GM23338 (cell line): ENCODE data around the gene ZNF697. TPM values are rescaled to one million over a fixed set of nuclear protein-coding genes. Genes with fewer than 3 reads are reported as not detected.
A peak's percentile ranks its signal among the peaks of the same experiment; 100 is the strongest.

Source experiments
- ATAC-seq: fragments of 200-7000 bp; cut with Tn5 transposase; 3 replicates; pipeline ENCODE4 v1.9.1; 2020
- DNase-seq: peaks from one replicate; pipeline ENCODE4 v3.0.0-alpha.2; 2015; ENCODE audit warnings: low spot score
- H2AFZ ChIP-seq: fragments of 200-600 bp; sonication (generic); 2 replicates; pipeline ENCODE4 v1.8.0; 2016; ENCODE audit warnings: antibody characterized with exemption, mild to moderate bottlenecking, moderate library complexity
- H3F3A ChIP-seq: fragments of 200-600 bp; sonication (generic); replicated peaks from 2 replicates; pipeline ENCODE4 v1.8.0; 2017; ENCODE audit warnings: antibody characterized with exemption, mixed run types, low read depth
- H3K27ac ChIP-seq: fragments of 200-600 bp; sonication (generic); 2 replicates; pipeline ENCODE4 v1.6.1; 2016; ENCODE audit warnings: low read depth
- H3K27me3 ChIP-seq: fragments of 200-600 bp; sonication (generic); 2 replicates; pipeline ENCODE4 v1.8.0; 2016; ENCODE audit warnings: mild to moderate bottlenecking, mixed run types, moderate library complexity; ENCODE audit not compliant: insufficient read depth
- H3K36me3 ChIP-seq: fragments of 200-600 bp; sonication (generic); 2 replicates; pipeline ENCODE4 v1.8.0; 2016; ENCODE audit warnings: mild to moderate bottlenecking; ENCODE audit not compliant: insufficient read depth
- H3K4me1 ChIP-seq: fragments of 200-600 bp; sonication (generic); 2 replicates; pipeline ENCODE4 v1.8.0; 2016; ENCODE audit warnings: mild to moderate bottlenecking, moderate library complexity; ENCODE audit not compliant: insufficient read depth
- H3K4me2 ChIP-seq: fragments of 200-600 bp; sonication (generic); 2 replicates; pipeline ENCODE4 v1.7.1; 2017; ENCODE audit warnings: mixed run types
- H3K4me3 ChIP-seq: fragments of 200-600 bp; sonication (generic); 2 replicates; pipeline ENCODE4 v1.6.1; 2016; ENCODE audit warnings: mixed run types
- H3K79me2 ChIP-seq: fragments of 200-600 bp; sonication (generic); replicated peaks from 2 replicates; pipeline ENCODE4 v1.8.0; 2017; ENCODE audit warnings: mild to moderate bottlenecking; ENCODE audit not compliant: insufficient read depth
- H3K9me2 ChIP-seq: fragments of 200-600 bp; sonication (generic); 2 replicates; pipeline ENCODE4 v1.8.0; 2017; ENCODE audit not compliant: insufficient read depth
- H4K20me1 ChIP-seq: fragments of 200-600 bp; sonication (generic); replicated peaks from 2 replicates; pipeline ENCODE4 v1.8.0; 2017; ENCODE audit warnings: mild to moderate bottlenecking; ENCODE audit not compliant: insufficient read depth
- H3K27ac Mint-ChIP-seq: 2 replicates; pipeline ENCODE4 v1.8.0; 2020; ENCODE audit warnings: inconsistent platforms, mild to moderate bottlenecking, moderate library complexity, mixed read lengths
- H3K27me3 Mint-ChIP-seq: 3 replicates; pipeline ENCODE4 v1.8.0; 2022; ENCODE audit warnings: low read depth, mild to moderate bottlenecking, moderate library complexity, mixed read lengths, inconsistent platforms; ENCODE audit not compliant: insufficient read depth, poor library complexity
- H3K36me3 Mint-ChIP-seq: 3 replicates; pipeline ENCODE4 v1.8.0; 2021; ENCODE audit warnings: low read depth, mild to moderate bottlenecking, inconsistent platforms, moderate library complexity, mixed read lengths
- H3K4me1 Mint-ChIP-seq: 3 replicates; pipeline ENCODE4 v1.8.0; 2020; ENCODE audit warnings: mild to moderate bottlenecking, inconsistent platforms, mixed read lengths
- H3K4me3 Mint-ChIP-seq: 3 replicates; pipeline ENCODE4 v1.8.0; 2021; ENCODE audit warnings: moderate library complexity, mild to moderate bottlenecking, inconsistent platforms, mixed read lengths
- H3K9me3 Mint-ChIP-seq: 3 replicates; pipeline ENCODE4 v1.8.0; 2020; ENCODE audit warnings: moderate library complexity, mild to moderate bottlenecking, inconsistent platforms, mixed read lengths
- CREB1 ChIP-seq: fragments of 250-450 bp; sonication (Bioruptor Pico); IDR thresholded peaks from 2 replicates; pipeline ENCODE4 v1.5.0; 2020; ENCODE audit warnings: low read depth, mild to moderate bottlenecking, moderate library complexity
- CTCF ChIP-seq, 2 experiments: fragments of 200-600 bp in 1 of 2; sonication (generic) in 1 of 2; conservative IDR thresholded peaks; 2 replicates each; pipeline versions ENCODE4 v1.5.1 to v1.6.1; 2016 to 2017; ENCODE audit warnings: antibody characterized with exemption in 2 of 2, low read depth in 2 of 2, mild to moderate bottlenecking in 2 of 2, moderate library complexity in 1 of 2
- POLR2AphosphoS5 ChIP-seq: IDR thresholded peaks from 2 replicates; pipeline ENCODE4 v1.6.1; 2016; ENCODE audit warnings: antibody characterized with exemption, low read depth
- REST ChIP-seq: IDR thresholded peaks from one replicate; pipeline ENCODE4 v1.6.1; 2018; ENCODE audit warnings: antibody characterized with exemption; ENCODE audit not compliant: unreplicated experiment
- STAT1 ChIP-seq: IDR thresholded peaks from one replicate; pipeline ENCODE4 v1.6.1; 2016; ENCODE audit warnings: antibody characterized with exemption; ENCODE audit not compliant: unreplicated experiment
- ZNF114 ChIP-seq: fragments of 250-450 bp; sonication (Bioruptor Pico); IDR thresholded peaks from 2 replicates; pipeline ENCODE4 v1.5.0; 2020; ENCODE audit warnings: mild to moderate bottlenecking, moderate library complexity
- polyA plus RNA-seq: library from polyadenylated mRNA; unstranded; fragments of >200 nt; fragmentation: Nextera tagmentation; extraction: Ambion mirVana; gene quantifications from 2 replicates; pipeline ENCODE4 v1.2.1, GENCODE V29; 2016
- total RNA-seq: library from RNA; depleted of rRNA; stranded (reverse); fragments of >200 nt; shearing (Covaris generic); gene quantifications from 2 replicates; pipeline ENCODE4 v1.2.3, GENCODE V29; 2014

The ZNF697 gene
- total and polyA plus RNA-seq, 2 experiments from 2014 or later: 5.4 to 32.0 TPM

DNA sequence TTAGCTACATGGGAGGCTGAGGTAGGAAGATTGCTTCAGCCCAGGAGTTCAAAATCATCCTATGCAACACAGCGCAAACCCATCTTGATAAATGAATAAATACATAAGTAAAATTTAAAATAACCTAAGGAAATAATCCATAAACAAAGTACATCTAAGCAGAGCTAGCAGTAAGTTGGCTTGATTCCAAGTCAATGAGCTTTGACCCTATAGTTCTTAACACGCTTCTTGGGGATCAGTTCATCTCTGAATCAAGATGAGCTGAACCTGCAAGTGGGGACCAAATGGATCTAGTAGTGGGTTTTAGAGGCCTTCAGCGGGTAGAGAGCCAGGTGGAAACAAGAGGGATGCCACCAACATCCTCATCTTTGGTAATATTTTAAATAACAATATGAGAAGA, 32.1 kb upstream of the ZNF697 start (continued):
- no peak for TF ChIP-seq CREB1

DNA sequence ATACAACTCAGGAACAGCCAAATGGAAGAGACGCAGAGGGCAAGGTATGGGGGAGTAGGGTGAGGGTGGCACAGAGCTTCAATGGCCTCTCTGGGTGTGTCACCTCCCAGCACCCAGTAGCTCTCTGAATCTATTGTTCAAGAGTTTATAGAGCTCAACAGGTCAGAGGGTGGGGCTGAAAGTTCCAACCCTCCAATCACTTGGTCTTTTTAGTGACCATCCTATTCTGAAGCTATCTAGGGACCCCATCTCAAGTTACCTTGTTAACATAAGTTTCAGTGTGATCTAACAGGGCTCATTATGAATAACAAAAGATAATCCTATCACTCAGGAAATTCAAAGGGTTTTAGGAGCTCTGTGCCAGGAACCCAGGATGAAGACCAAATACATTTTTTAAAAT, 31.2 kb upstream of the ZNF697 start:
- peak; percentile 33 for ATAC-seq
- no peak overlapping the region for H3K27ac ChIP-seq
- no peaks in the 10 kb centered on the region for H3F3A ChIP-seq
- H3K4me1 ChIP-seq: peaks cover 7% of the 10 kb centered on the region; the same call in 1 of the 2 replicates
- Mint-ChIP-seq H3K4me1 (peaks cover 28% of the 10 kb centered on the region), H3K36me3 (no peaks in the 10 kb centered on the region), H3K9me3 (no peaks in the 10 kb centered on the region), H3K27me3 (peaks cover 5% of the 10 kb centered on the region), H3K27ac (no peak overlapping the region), H3K4me3 (no peak overlapping the region)
- TF ChIP-seq REST (no peak), POLR2AphosphoS5 (0 out of 2 replicates have a peak, but pooled peaks have one; percentile 18), CTCF (conservative IDR thresholded peaks at IDR 0.05; ENCODE audit: low read depth in 2 of 2) (no peak), ZNF114 (CRISPR knock-in tag) (no peak)
- no peaks in the 10 kb centered on the region for H3K9me2 ChIP-seq
- H4K20me1 ChIP-seq: no peaks in the 10 kb centered on the region
- no peaks in the 10 kb centered on the region for H3K79me2 ChIP-seq
- H3K4me2 ChIP-seq: no peak overlapping the region
- H3K4me3 ChIP-seq: no peak overlapping the region
- no peak overlapping the region for H2AFZ ChIP-seq
- H3K36me3 ChIP-seq: no peaks in the 10 kb centered on the region
- H3K27me3 ChIP-seq: no peaks in the 10 kb centered on the region
- peak; percentile 72 for DNase-seq

GRCh38 chr1:119676571-119677206, 28.6 kb upstream of the ZNF697 start:
- H3K9me3 Mint-ChIP-seq: no peaks in the 10 kb centered on the region
- no peak for TF ChIP-seq STAT1
- no peak for TF ChIP-seq ZNF114 (CRISPR knock-in tag)
- TF ChIP-seq CTCF (conservative IDR thresholded peaks at IDR 0.05; ENCODE audit: low read depth in 2 of 2): peak; percentile 69 to 71
- H3K4me3 ChIP-seq: no peak overlapping the region

More at GRCh38 chr1:119676571-119677206, 28.6 kb upstream of the ZNF697 start:
- Histone ChIP-seq H3K79me2 (no peaks in the 10 kb centered on the region), H4K20me1 (no peaks in the 10 kb centered on the region), H3K27ac (no peak overlapping the region), H2AFZ (no peak overlapping the region), H3K4me1 (peaks cover 16% of the 10 kb centered on the region), H3K36me3 (no peaks in the 10 kb centered on the region), H3K4me2 (no peak overlapping the region), H3K27me3 (no peaks in the 10 kb centered on the region), H3F3A (no peaks in the 10 kb centered on the region), H3K9me2 (no peaks in the 10 kb centered on the region)
- DNase-seq (peak; percentile 56), ATAC-seq (peak; percentile 16)
- Mint-ChIP-seq H3K27ac (peak overlapping the region; percentile 45; the same call in 1 of the 2 replicates), H3K36me3 (no peaks in the 10 kb centered on the region), H3K27me3 (peaks cover 3% of the 10 kb centered on the region), H3K4me1 (peaks cover 41% of the 10 kb centered on the region), H3K4me3 (no peak overlapping the region)
